ENCODE data around the gene HSPBAP1. TPM values are rescaled to one million over a fixed set of nuclear protein-coding genes. Genes with fewer than 3 reads are reported as not detected.
"Not testable (repeated sequence)": the region's sequence is repeated elsewhere in the genome, so short reads cannot be mapped to it uniquely, and the experiment has no call there.

HSPBAP1 gene
- total and polyA plus RNA-seq, 2 of the 4 experiments (the other 2 are of a cell fraction): 2.6 to 4.8 TPM

DNA sequence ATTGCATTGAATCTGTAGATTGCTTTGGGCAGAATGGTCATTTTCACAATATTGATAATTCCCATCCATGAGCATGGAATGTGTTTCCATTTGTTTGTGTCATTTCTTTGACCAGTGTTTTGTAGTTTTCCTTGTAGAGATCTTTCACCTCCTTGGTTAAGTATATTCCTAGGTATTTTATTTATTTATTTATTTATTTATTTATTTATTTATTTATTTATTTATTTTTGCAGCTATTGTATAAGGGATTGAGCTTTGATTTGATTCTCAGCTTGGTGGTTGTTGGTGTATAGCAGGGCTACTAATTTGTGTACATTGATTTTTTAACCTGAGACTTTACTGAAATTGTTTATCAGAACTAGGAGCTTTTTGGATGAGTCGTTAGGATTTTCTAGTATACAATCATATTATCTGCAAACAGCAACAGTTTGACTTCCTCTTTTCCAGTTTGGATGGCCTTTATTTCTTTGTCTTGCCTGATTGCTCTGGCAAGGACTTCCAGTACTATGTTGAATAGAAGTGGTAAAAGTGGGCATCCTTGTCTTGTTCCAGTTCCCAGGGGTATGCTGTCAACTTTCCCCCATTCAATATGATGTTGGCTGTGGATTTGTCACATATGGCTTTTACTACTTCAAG lies 82.9 kb downstream of the HSPBAP1 start:
- H3K9me1 ChIP-seq (ENCODE audit: insufficient read depth, low read length); H3K27ac ChIP-seq (ENCODE audit: insufficient read depth, low read length); H3K4me2 ChIP-seq (ENCODE audit: low read depth, low read length); H2BK20ac ChIP-seq (ENCODE audit: low read depth, low read length); H3K9me3 ChIP-seq (ENCODE audit: control insufficient read depth, insufficient read depth, low read length); H4K5ac ChIP-seq (ENCODE audit: low read depth, low read length); H2AFZ ChIP-seq (replicated peaks; ENCODE audit: low read length, poor library complexity); CTCF ChIA-PET; H2BK5ac ChIP-seq (ENCODE audit: low read depth, low read length, poor library complexity, severe bottlenecking); H3K4ac ChIP-seq (ENCODE audit: low read depth, low read length); H3K14ac ChIP-seq (replicated peaks; ENCODE audit: low read depth, low read length); in situ Hi-C loops (cut with MboI; ENCODE audit: low sequenced_read_pairs); H3K23ac ChIP-seq (ENCODE audit: low read depth, low read length); H3K4me1 ChIP-seq (ENCODE audit: control insufficient read depth, insufficient read depth, low read length); H3K4me3 ChIP-seq (ENCODE audit: insufficient read depth, low read depth, low read length); H4K8ac ChIP-seq (ENCODE audit: low read depth in 2 of 2, low read length in 2 of 2); POLR2A ChIA-PET (ENCODE audit: unreplicated experiment); H2AK9ac ChIP-seq (replicated peaks; ENCODE audit: low read depth, low read length, poor library complexity); H3K9ac ChIP-seq (ENCODE audit: low read depth, low read length); DNase-seq; intact Hi-C loops (cut with micrococcal nuclease); H3K56ac ChIP-seq (ENCODE audit: extremely low read depth, insufficient read depth, low read length); H3K18ac ChIP-seq (ENCODE audit: low read depth, low read length); BruUV-seq (replicated peaks); dilution Hi-C loops (cut with HindIII; ENCODE audit: low sequenced_read_pairs, unreplicated experiment); ATAC-seq (ENCODE audit: low read depth); H4K20me1 ChIP-seq (ENCODE audit: insufficient read depth, low read length); H4K91ac ChIP-seq (ENCODE audit: insufficient read depth, low read depth, low read length); H2AK5ac ChIP-seq (ENCODE audit: low read depth, low read length); H2BK15ac ChIP-seq (ENCODE audit: low read depth, low read length); H3K79me1 ChIP-seq (ENCODE audit: low read depth in 1 of 2, low read length in 2 of 2); H2BK120ac ChIP-seq (ENCODE audit: low read depth, low read length); H3K27me3 ChIP-seq (ENCODE audit: control insufficient read depth, insufficient read depth, low read length): not testable (repeated sequence)
- WGBS, 2 experiments (ENCODE audit: extremely low coverage in 2 of 2, insufficient read length in 1 of 2): no CpG with 5 or more reads among the region's 1 CpG
- peaks cover 18% of the 10 kb centered on the region for H3K36me3 ChIP-seq (ENCODE audit: control insufficient read depth, insufficient read depth, low read length)
